Stimulated activated memory B cell treated with anti-CD40 and anti-IgM and Interleukin-4, amounts not matched to agents 10 μg/mL and 1 μg/mL and 100 μg/mL, for 72 hours (primary cell): ENCODE results near the gene B3GALT6.

Experiments used
- ATAC-seq: fragments of 150-1000 bp; cut with Tn5 transposase; 2 replicates; pipeline ENCODE4 v1.10.0; 2021
- H3K27ac Mint-ChIP-seq: one replicate; pipeline ENCODE4 v1.8.0; 2022; ENCODE audit warnings: mild to moderate bottlenecking, mixed read lengths
- H3K27me3 Mint-ChIP-seq: one replicate; pipeline ENCODE4 v1.8.0; 2022; ENCODE audit warnings: mixed read lengths
- H3K36me3 Mint-ChIP-seq: one replicate; pipeline ENCODE4 v1.8.0; 2022; ENCODE audit warnings: mixed read lengths
- H3K4me1 Mint-ChIP-seq: one replicate; pipeline ENCODE4 v1.8.0; 2022; ENCODE audit warnings: mixed read lengths
- H3K4me3 Mint-ChIP-seq: one replicate; pipeline ENCODE4 v1.8.0; 2022; ENCODE audit warnings: mild to moderate bottlenecking, moderate library complexity, mixed read lengths
- H3K9me3 Mint-ChIP-seq: one replicate; pipeline ENCODE4 v1.8.0; 2022; ENCODE audit warnings: mixed read lengths

Gene B3GALT6

DNA sequence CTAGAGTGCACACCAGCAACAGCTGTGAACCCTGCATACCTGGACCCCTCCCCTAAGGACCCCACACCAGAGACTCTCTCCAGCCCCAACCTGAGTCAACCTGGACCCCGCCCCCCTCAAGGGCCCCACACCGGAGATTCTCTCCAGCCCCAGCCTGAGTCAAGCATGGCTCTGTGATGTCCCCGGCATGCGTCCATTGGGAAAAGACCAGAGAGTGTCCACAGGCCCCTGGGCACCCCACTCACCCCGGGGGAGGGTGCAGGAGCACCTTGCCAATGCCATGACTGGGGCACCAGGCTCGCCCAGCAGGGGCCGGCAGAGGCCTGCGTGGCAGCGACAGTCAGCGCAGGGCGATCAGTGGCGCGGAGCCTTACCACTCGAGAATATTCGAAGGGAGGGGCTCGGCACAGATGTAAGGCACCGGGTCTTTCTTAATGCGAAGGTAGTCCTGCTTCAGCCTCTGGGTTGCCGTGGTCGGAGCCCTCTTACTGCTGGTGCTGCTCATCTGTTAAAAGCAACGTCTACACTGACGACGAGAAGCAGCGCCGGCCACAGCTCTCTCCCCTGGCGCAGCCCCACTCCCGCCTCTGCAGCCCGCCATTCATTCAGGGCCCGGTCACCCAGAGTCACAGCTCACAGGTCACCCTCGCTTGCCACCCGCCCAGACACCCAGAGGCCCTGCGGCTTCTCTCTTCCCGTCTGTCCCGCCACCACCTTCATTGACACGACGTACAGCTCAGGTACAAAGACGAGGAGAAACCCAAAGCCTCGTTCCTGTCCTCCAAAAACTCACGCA, 35.6 kb downstream of the B3GALT6 start:
- Mint-ChIP-seq H3K4me3 (no peak overlapping the region), H3K9me3 (no peaks in the 10 kb centered on the region), H3K27me3 (no peaks in the 10 kb centered on the region), H3K27ac (no peak overlapping the region), H3K4me1 (peaks cover 37% of the 10 kb centered on the region), H3K36me3 (peaks cover 41% of the 10 kb centered on the region)
- ATAC-seq = no peak

DNA sequence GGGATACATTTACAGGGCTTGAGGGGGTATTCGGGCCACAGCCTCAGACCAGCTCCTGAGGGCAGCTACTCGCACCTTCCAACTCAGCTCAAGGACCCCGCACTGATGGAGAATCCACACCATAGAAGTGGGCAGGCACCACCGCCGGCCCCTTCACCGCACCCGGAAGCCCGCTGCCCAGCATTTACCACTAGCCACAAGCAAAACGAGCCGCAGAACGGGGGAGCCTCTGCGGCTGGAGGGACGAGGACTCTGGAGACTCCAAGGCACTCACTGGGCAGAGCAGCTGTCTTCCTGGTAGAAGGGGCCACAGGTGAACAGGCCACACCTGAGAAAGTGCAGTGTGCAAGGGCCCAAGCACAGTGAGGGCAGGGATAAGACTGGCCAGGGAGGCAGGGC, 36.2 kb downstream of the B3GALT6 start:
- Mint-ChIP-seq H3K27me3 (no peaks in the 10 kb centered on the region), H3K4me3 (no peak overlapping the region), H3K9me3 (no peaks in the 10 kb centered on the region), H3K27ac (no peak overlapping the region), H3K4me1 (peaks cover 40% of the 10 kb centered on the region), H3K36me3 (peaks cover 36% of the 10 kb centered on the region)
- no peak for ATAC-seq

DNA sequence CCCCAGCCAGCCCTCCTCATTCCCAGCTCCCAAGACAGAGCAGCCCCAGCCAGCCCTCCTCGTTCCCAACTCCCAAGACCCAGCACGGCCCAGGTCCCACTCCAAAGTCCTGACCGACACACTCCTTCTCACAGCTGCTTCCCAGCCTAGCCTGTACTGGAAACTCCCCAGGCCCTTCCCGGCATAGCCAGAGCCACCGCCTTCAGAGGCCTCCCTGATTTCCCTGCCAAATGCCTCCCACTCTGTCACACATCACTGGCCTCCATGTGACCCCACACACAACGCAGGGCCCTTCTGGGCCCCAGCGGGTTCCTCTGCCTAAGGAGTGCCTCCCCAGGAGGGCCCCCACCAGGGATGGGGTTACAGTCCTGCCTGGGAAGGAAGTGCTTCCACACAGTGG, 38.8 kb downstream of the B3GALT6 start:
- H3K27me3 Mint-ChIP-seq = no peaks in the 10 kb centered on the region
- peaks cover 45% of the 10 kb centered on the region for H3K4me1 Mint-ChIP-seq
- no peaks in the 10 kb centered on the region for H3K9me3 Mint-ChIP-seq
- H3K36me3 Mint-ChIP-seq = peaks cover 29% of the 10 kb centered on the region
- no peak for ATAC-seq
- peak overlapping the region; percentile 38 for H3K4me3 Mint-ChIP-seq
- H3K27ac Mint-ChIP-seq = peak overlapping the region; percentile 41

DNA sequence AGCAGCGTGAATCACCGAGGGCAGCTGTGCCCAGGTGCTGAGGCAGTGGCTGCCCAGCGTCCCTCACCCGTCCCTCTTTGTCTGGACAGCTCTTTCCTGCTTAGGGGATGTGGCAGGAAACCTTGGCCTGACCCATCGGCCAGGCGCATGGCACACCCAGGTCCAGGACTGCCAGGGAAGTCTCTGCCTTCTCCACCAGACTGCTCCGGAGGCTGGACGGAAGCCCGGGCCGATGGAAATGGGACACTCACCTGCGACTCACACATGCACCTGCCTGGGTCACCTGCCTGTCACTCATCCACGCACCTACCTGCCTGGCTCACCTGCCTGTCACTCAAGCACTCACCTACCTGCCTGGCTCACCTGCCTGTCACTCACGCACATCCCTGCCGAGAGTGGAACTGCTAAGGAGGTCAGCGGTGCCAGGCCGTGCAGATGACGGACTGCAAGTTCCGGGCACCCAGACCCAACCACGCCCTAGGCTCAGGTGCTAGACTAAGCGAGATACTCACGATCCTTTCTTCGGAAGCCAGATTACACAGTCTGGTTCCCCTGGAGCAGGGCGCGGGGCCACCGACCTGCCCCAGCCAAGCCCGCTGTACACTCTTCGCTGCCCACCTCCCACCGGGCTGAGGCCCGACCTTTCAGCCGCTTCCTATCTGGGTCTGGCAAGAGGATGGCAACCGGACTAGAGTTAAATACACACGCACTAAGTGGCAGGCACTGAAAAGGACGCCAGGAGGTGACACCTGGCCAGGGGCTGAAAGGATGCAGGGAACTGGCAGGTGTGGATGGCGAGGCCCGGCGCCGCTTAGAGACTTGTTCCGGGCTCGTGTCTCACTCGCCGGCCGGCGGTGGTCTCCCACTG, 40.5 kb downstream of the B3GALT6 start:
- no peaks in the 10 kb centered on the region for H3K27me3 Mint-ChIP-seq
- peaks cover 24% of the 10 kb centered on the region for H3K36me3 Mint-ChIP-seq
- peak overlapping the region; percentile 76 for H3K27ac Mint-ChIP-seq
- peak overlapping the region; percentile 84 for H3K4me3 Mint-ChIP-seq
- ATAC-seq = no peak
- H3K4me1 Mint-ChIP-seq = peaks cover 45% of the 10 kb centered on the region
- no peaks in the 10 kb centered on the region for H3K9me3 Mint-ChIP-seq

DNA sequence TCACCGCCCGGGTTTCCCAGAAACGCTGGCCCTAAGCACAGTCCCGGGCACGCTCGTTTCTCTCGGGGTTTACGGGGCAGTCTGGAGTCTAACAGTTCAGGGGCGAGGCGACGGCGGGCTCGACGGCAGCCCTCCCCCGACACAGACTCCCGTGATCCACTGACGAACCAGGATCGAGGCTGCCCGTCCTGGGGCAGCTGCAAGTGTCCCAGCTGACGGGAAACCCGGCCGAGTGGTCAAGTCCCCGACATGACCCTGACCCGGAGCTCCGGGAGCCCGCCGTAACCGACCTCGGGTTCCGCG, 41.1 kb downstream of the B3GALT6 start:
- H3K27me3 Mint-ChIP-seq = no peaks in the 10 kb centered on the region
- peak overlapping the region; percentile 76 for H3K27ac Mint-ChIP-seq
- H3K36me3 Mint-ChIP-seq = peaks cover 21% of the 10 kb centered on the region
- H3K4me3 Mint-ChIP-seq = peak overlapping the region; percentile 84
- ATAC-seq = no peak
- peaks cover 42% of the 10 kb centered on the region for H3K4me1 Mint-ChIP-seq
- no peaks in the 10 kb centered on the region for H3K9me3 Mint-ChIP-seq

DNA sequence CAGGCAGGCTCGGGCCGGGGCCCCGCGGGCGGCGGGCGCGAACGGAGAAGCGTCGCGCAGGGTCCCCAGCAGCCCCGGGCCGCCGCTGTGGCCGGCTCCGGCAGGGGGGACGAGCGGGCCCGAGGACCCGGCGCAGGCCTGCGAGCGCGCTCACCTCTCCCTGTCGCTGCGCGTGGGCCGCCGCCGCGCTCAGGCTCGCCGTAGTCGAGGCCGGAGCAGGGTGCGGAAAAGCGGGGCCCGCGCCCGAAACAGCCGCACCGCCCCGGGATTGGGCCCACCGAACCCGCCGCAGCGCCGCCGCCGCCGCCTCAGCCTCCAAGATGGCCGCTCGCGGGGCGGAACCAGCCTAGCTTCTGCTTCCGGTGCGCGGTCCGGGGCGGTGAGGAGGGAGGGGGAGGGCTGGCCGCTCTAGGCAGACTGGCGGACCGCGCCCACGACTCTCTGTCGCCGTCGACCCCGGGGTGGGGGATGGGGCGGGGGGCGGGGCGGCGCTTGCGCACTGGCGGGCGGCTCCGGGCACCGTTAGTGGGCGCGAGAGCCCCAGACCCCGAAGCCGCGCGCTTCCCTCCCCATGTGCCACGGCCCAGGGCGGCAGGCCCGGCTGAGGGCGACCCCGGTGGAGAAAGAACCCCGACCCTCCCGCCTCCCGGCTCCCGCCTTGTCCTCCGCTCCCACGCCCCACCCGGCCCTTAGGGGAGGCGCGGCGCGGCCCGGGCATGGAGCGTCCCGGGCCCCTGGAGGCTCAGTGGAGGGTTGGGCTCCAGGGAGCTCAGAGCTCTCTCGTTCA, 41.7 kb downstream of the B3GALT6 start, which contains the start of gene UBE2J2:
UBE2J2 (minus strand) TSS at position 343 of the 787 bp plus-strand sequence. CDS start 5,862 bp downstream, outside the sequence.
- ATAC-seq = peak; percentile 98
- Mint-ChIP-seq H3K9me3 (no peaks in the 10 kb centered on the region), H3K27ac (peak within 1 kb of the TSS; percentile 76), H3K4me1 (peaks cover 39% of the 10 kb centered on the region), H3K27me3 (no peaks in the 10 kb centered on the region), H3K36me3 (peaks cover 19% of the 10 kb centered on the region), H3K4me3 (peak within 1 kb of the TSS; percentile 84)

DNA sequence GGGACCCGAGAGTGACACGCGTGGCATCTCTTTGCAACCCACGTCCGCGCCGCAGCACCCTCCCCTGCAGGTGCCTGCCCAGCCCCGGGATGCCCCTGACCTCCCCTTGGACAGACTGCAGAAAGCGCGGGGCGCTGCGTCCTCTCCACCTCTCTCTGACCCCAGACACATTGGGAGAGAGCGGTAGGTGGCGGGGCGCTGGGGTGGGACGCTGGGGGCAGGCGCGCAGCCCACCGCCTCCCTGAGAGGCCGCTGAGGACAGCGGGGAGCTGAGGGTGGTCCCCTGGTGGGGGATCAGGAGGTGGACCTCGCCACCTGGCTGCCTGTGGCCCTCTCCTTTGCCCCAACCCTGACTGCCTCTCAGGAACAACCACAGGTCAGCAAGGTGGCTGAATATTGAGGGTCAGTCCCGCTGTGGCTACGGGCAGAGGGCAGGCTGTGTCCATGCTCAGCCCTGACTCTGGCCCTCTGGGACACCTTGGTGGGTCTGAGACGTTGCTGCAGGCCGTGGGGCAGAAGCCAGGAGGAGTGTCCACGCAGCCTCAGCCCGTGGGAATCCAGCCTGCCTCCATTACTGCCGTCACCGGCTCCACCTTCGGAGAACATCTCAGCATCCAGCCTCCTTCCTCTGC, 42.4 kb downstream of the B3GALT6 start:
- peak overlapping the region; percentile 51 for H3K27ac Mint-ChIP-seq
- H3K4me3 Mint-ChIP-seq = peak overlapping the region; percentile 73
- no peak for ATAC-seq
- no peaks in the 10 kb centered on the region for H3K9me3 Mint-ChIP-seq
- H3K36me3 Mint-ChIP-seq = peaks cover 19% of the 10 kb centered on the region
- H3K4me1 Mint-ChIP-seq = peaks cover 36% of the 10 kb centered on the region
- no peaks in the 10 kb centered on the region for H3K27me3 Mint-ChIP-seq

DNA sequence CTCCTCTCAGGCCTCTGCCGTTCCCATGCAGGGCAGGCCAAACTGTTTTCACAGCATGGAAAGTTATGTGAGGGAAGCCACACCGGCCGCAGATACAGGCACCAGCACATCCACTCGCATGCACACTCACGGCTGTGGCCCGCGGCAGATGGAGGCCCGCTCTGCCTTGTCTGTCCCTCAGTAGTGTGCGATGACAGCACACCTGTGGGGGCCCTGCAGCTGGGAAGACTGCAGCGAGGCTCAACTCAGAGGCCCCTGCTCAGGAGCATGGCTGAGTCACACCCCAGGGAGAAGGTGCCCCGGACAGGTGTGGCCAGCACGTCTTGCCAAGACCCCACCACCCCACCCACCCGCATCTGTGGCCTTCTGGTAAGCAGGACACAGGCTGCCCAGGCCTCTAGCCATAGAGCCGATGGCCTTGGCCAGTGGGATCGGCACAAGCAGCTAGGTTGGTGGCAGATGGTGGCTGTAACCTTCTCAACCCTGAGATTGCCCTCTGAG, 42.9 kb downstream of the B3GALT6 start:
- H3K36me3 Mint-ChIP-seq = peaks cover 17% of the 10 kb centered on the region

DNA sequence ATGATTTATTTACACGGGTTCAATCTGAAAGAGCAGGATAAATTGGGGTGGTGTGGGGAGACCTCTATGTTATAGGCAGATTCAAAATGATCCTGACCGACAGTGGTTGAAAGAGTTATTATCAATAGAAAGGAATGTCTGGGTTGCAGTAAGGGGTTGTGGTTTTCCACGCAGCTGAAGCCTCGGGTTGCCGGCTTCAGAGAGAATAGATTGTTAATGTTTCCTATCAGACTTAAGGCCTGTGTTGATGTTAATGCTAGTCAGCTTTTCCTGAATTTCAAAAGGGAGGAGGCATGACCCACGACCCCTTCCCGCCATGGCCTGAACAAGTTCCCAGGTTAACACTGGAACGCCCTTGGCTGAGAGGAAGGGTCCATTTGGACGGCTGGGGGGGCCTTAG, 43.8 kb downstream of the B3GALT6 start:
- peaks cover 8% of the 10 kb centered on the region for H3K36me3 Mint-ChIP-seq
- H3K9me3 Mint-ChIP-seq = no peaks in the 10 kb centered on the region
- H3K27me3 Mint-ChIP-seq = no peaks in the 10 kb centered on the region
- no peak for ATAC-seq
- no peak overlapping the region for H3K27ac Mint-ChIP-seq
- peaks cover 23% of the 10 kb centered on the region for H3K4me1 Mint-ChIP-seq
- no peak overlapping the region for H3K4me3 Mint-ChIP-seq

More for the DNA sequence above, 42.9 kb downstream of the B3GALT6 start:
- no peaks in the 10 kb centered on the region for H3K27me3 Mint-ChIP-seq
- peak overlapping the region; percentile 73 for H3K4me3 Mint-ChIP-seq
- H3K4me1 Mint-ChIP-seq = peaks cover 32% of the 10 kb centered on the region
- ATAC-seq = no peak
- no peaks in the 10 kb centered on the region for H3K9me3 Mint-ChIP-seq
- H3K27ac Mint-ChIP-seq = peak overlapping the region; percentile 51

DNA sequence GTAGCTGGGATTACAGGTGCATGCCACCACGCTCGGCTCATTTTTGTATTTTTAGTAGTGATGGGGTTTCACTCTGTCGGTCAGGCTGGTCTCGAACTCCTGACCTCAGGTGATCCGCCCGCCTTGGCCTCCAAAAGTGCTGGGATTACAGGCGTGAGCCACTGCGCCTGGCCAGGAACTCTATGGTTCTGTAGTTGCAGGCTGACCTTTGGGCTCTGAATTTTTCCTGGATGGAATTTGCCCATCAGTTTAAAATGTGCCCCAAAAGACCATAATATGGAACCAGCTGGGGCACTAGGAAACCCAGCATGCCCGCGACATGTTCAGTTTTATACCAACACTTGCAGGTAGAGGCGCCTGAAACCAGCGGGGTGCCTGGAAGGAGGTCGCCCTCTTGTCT, 46.6 kb downstream of the B3GALT6 start:
- no peak overlapping the region for H3K4me3 Mint-ChIP-seq
- no peaks in the 10 kb centered on the region for H3K9me3 Mint-ChIP-seq
- no peaks in the 10 kb centered on the region for H3K36me3 Mint-ChIP-seq
- no peak for ATAC-seq
- H3K4me1 Mint-ChIP-seq = peaks cover 9% of the 10 kb centered on the region
- peaks cover 6% of the 10 kb centered on the region for H3K27me3 Mint-ChIP-seq
- H3K27ac Mint-ChIP-seq = no peak overlapping the region

DNA sequence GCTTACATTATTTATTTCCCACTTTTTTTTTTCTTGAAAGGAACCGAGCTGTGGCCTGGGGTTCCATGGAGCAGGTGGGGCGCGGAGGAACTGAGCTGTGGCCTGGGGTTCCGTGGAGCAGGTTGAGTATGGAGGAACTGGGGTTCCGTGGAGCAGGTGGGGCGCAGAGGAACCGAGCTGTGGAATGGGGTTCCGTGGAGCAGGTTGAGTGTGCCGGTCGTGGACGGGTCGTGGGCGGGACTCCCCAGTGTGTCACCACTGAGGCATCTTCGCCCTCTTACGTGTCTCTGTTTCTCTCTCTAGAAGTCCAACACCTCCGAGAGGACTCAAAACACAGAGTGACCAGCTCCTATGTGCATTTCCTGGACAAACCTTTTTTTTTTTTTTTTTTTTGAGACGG, 47.0 kb downstream of the B3GALT6 start:
- Mint-ChIP-seq H3K4me1 (peaks cover 13% of the 10 kb centered on the region), H3K4me3 (no peak overlapping the region), H3K27me3 (peaks cover 10% of the 10 kb centered on the region), H3K27ac (no peak overlapping the region), H3K9me3 (no peaks in the 10 kb centered on the region), H3K36me3 (no peaks in the 10 kb centered on the region)
- no peak for ATAC-seq

DNA sequence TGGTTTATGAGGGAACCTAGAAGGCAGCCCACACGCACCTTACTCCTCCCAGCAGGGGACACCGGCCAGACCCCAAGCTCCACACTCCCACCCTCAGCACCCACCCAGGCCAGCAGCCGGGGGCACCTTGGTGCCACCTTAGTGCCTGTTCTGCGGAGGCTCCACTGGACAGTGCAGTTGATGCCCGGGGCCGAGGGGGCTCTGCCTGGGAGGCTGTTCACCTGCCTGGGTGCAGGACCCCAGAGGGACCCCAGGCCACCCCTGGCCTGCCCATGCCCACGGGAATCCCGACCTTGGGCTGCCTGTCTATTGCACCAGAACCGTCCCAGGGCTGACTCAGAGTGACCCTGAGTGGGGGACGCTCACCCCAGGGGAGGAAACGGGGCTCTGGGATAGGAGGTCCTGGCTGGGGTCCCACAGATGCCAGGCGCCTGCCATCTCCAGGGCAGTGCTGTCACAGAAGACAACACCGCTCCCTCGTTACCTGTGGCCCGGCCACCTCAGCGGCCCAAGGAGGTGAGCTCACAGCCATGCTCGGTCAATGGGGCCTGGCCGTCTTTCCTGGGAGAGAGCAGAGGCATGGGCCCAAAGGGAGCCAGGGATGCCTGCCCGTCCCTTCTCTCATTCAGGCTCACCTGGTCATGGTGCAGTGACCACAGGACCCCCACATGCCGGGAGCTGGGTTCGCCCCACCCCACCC, 48.9 kb downstream of the B3GALT6 start:
- no peaks in the 10 kb centered on the region for H3K9me3 Mint-ChIP-seq
- H3K4me3 Mint-ChIP-seq = no peak overlapping the region
- H3K4me1 Mint-ChIP-seq = peaks cover 9% of the 10 kb centered on the region
- H3K36me3 Mint-ChIP-seq = no peaks in the 10 kb centered on the region
- H3K27ac Mint-ChIP-seq = no peak overlapping the region
- H3K27me3 Mint-ChIP-seq = peaks cover 11% of the 10 kb centered on the region
- ATAC-seq = no peak

DNA sequence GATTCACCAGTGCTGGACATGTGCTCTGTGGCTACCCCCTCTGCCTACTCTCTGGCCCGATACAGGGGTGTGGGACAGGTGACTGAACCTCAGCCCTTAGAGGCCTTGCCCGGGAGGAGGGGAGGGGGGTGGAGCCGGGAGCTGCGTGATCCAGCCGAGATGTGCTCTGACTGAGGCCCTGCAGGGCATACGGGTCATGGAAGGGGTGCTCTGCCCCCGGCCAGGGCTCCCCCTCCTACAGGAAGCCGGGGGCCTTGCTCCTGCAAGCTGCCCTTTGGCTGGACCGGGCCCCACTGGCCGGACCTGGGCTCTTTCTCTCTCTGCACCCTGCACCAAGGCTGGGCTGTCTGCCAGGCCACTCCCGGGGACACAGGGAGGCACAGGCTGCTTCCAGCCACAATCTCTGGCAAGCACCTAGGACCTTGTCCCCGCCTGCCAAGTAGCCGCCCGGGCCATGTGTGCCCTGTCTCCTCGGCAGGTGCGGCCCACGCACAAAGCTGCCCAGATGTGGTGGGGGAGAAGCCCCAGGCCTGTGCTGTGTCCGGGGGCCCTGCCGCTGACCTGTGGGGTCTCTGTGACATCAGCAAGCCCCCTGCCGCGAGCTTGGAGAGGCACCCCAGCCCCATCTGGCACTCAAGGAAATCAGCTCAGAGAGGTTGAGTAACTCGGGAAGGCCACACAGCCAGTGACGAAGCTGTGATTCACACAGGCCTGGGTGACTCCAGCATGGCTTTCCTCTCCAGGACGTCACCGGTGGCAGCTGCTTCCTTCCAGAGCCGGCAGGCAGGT, 49.7 kb downstream of the B3GALT6 start:
- peaks cover 11% of the 10 kb centered on the region for H3K27me3 Mint-ChIP-seq
- H3K27ac Mint-ChIP-seq = no peak overlapping the region
- no peaks in the 10 kb centered on the region for H3K36me3 Mint-ChIP-seq
- no peak overlapping the region for H3K4me3 Mint-ChIP-seq
- ATAC-seq = no peak
- H3K9me3 Mint-ChIP-seq = no peaks in the 10 kb centered on the region
- peaks cover 9% of the 10 kb centered on the region for H3K4me1 Mint-ChIP-seq
